ENCODE data around the gene TBL2. TPM values are rescaled to one million over a fixed set of nuclear protein-coding genes. Genes with fewer than 3 reads are reported as not detected.
"Not testable (repeated sequence)": the region's sequence is repeated elsewhere in the genome, so short reads cannot be mapped to it uniquely, and the experiment has no call there.

Gene TBL2
- total and polyA plus RNA-seq, 2 experiments from 2014 or later, result 69.7 to 101 TPM

- Histone ChIP-seq H4K20me1 (ENCODE audit: insufficient read depth) (no peaks in the 10 kb centered on the region), H2AFZ (no peak overlapping the region), H3K4me2 (ENCODE audit: unreplicated experiment) (no peak overlapping the region), H3K27me3 (replicated peaks; ENCODE audit: insufficient read depth) (no peaks in the 10 kb centered on the region), H3K79me2 (ENCODE audit: insufficient read depth) (peaks cover 4% of the 10 kb centered on the region; the same call in 1 of the 2 replicates), H3K4me1 (ENCODE audit: insufficient read depth) (no peaks in the 10 kb centered on the region), H3F3A (ENCODE audit: insufficient read depth) (peaks cover 41% of the 10 kb centered on the region), H3K9ac (no peak overlapping the region), H3K36me3 (ENCODE audit: low read depth) (peaks cover 33% of the 10 kb centered on the region), H3K9me3 (ENCODE audit: low read depth) (no peaks in the 10 kb centered on the region), H3K27ac (no peak overlapping the region), H3K4me3 (no peak overlapping the region), H3K9me2 (ENCODE audit: insufficient read depth) (no peaks in the 10 kb centered on the region)
- 84 to 85% methylated on average over 4 of the region's 4 CpGs for whole genome bisulfite sequencing, 2 experiments (ENCODE audit: low coverage in 1 of 2, low lambda C conversion rate in 2 of 2, missing lambda C conversion rate in 2 of 2)
- in situ Hi-C loops (cut with MboI), result no loop called here
- TF ChIP-seq EZH2 (IDR thresholded peaks at IDR 0.05; ENCODE audit: insufficient read depth, poor library complexity, severe bottlenecking) (no peak), EZH2phosphoT487 (IDR thresholded peaks at IDR 0.05; ENCODE audit: insufficient read depth, low read depth) (no peak)
- no peak for DNase-seq
These were observed 11.2 kb downstream of the TBL2 start for GRCh38 chr7:73567140-73567539.

DNA sequence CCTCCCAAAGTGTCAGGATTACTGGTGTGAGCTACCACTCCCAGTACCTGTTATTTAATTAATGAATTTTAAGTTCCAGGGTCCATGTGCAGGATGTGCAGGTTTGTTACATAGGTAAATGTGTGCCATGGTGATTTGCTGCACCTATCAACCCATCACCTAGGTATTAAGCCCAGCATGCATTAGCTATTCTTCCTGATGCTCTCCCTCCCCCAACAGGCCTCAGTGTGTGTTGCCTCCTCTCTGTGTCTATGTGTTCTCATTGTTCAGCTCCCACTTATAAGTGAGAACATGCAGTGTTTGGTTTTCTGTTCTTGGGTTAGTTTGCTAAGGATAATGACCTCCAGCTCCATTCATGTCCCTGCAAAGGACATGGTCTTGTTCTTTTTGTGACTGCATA lies 11.9 kb downstream of the TBL2 start:
- H3K4me1 ChIP-seq (ENCODE audit: insufficient read depth); DNase-seq; in situ Hi-C loops (cut with MboI): not testable (repeated sequence)

DNA sequence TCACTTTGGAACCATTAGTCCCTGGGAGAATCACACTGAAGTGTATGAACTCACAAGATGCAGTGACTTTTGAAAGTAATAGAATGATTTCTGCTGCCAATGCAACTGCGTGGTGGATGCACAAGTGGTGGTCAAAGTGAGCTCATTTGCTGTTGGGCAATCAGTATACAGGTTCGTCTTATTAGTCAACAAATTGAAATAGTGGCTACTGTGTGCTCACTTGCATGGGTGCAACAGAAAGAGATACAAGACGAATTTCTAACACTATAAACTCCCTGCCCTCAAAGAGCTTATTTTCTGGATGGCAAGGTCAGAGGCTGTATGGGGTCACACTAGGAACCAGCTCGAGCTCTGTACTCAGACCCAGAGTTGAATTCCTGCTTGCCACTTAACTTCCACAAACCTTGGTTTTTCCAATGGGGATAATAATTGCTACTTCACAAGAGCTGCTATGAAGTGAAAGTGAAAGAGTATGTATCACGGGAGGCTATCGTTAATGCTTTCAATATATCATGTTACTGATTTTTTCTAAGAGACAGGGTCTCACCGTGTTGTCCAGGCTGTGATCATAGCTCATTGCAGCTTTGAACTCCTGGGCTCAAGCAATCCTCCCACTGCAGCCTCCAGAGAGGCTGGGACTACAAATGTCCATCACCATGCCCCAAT lies 12.6 kb downstream of the TBL2 start:
- Histone ChIP-seq H3K79me2 (ENCODE audit: insufficient read depth) (no peaks in the 10 kb centered on the region), H3K27me3 (replicated peaks; ENCODE audit: insufficient read depth) (no peaks in the 10 kb centered on the region), H4K20me1 (ENCODE audit: insufficient read depth) (no peaks in the 10 kb centered on the region), H3K9me2 (ENCODE audit: insufficient read depth) (no peaks in the 10 kb centered on the region), H3K9me3 (ENCODE audit: low read depth) (no peaks in the 10 kb centered on the region), H3K4me1 (ENCODE audit: insufficient read depth) (no peaks in the 10 kb centered on the region), H3K4me2 (ENCODE audit: unreplicated experiment) (peak overlapping the region; percentile 17), H3K27ac (no peak overlapping the region), H3K36me3 (ENCODE audit: low read depth) (peaks cover 21% of the 10 kb centered on the region), H2AFZ (no peak overlapping the region), H3K4me3 (peak overlapping the region; percentile 28; the same call in 1 of the 2 replicates), H3F3A (ENCODE audit: insufficient read depth) (peaks cover 41% of the 10 kb centered on the region), H3K9ac (no peak overlapping the region)
- no peak for TF ChIP-seq EZH2 (IDR thresholded peaks at IDR 0.05; ENCODE audit: insufficient read depth, poor library complexity, severe bottlenecking)
- TF ChIP-seq EZH2phosphoT487 (IDR thresholded peaks at IDR 0.05; ENCODE audit: insufficient read depth, low read depth), result no peak
- WGBS, 2 experiments (ENCODE audit: low coverage in 1 of 2, low lambda C conversion rate in 2 of 2, missing lambda C conversion rate in 2 of 2), result 55 to 57% methylated on average over 7 of the region's 7 CpGs
- DNase-seq, result peak; percentile 43
- in situ Hi-C loops (cut with MboI), result no loop called here

More for the DNA sequence above, 11.9 kb downstream of the TBL2 start:
- H3K36me3 ChIP-seq (ENCODE audit: low read depth), result peaks cover 27% of the 10 kb centered on the region
- H3K4me3 ChIP-seq; H4K20me1 ChIP-seq (ENCODE audit: insufficient read depth); H3K9me2 ChIP-seq (ENCODE audit: insufficient read depth); H3K79me2 ChIP-seq (ENCODE audit: insufficient read depth); H3K9me3 ChIP-seq (ENCODE audit: low read depth); H3K27ac ChIP-seq; H3K9ac ChIP-seq; H3K27me3 ChIP-seq (replicated peaks; ENCODE audit: insufficient read depth); H2AFZ ChIP-seq: not testable (repeated sequence)
- H3K4me2 ChIP-seq (ENCODE audit: unreplicated experiment), result peak overlapping the region; percentile 17
- peaks cover 41% of the 10 kb centered on the region for H3F3A ChIP-seq (ENCODE audit: insufficient read depth)

DNA sequence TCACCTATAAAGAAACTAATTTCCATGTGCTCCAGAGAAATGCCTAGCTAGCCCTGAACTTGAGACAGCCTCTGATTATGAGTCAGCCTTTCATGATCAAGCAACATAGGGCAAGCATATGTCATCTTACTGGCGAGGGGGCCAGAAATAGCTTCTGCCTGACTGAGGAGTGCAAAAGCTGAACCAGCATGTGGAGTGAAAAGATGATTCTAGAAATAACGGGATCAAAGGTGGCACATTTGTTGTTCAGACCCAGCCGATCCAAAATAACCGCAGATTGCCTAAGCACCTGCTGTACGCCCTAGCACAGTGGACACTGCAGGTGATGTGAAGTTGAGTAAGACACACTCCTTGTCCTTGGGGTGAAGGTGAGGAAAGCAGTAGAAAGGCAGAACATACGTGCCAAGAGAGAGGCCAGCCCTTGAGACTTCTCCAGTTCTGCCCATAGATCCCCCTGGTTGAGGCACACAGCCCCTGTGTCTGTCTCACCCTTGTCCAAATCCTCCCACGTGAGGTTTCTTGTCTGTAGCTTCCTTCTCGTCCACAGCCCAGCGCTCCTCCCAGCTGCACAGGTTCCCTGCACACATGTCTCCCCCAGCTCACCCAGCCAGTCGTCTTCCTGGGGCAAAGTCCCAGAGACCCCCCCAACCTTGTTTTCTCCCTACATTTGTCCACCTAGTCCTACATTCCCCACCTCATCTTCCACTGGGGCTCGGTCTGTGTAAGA lies 18.1 kb downstream of the TBL2 start:
- no peaks in the 10 kb centered on the region for H3K9me2 ChIP-seq (ENCODE audit: insufficient read depth)
- H3K9me3 ChIP-seq (ENCODE audit: low read depth), result no peaks in the 10 kb centered on the region
- WGBS, 2 experiments (ENCODE audit: low coverage in 1 of 2, low lambda C conversion rate in 2 of 2, missing lambda C conversion rate in 2 of 2), result 33% methylated on average over 11 of the region's 11 CpGs
- 0 out of 2 replicates have a peak overlapping the region, but pooled peaks have one; percentile 5 for H3K4me3 ChIP-seq
- H3K79me2 ChIP-seq (ENCODE audit: insufficient read depth), result peaks cover 15% of the 10 kb centered on the region
- H3K9ac ChIP-seq, result peak overlapping the region; percentile 34
- H3K36me3 ChIP-seq (ENCODE audit: low read depth), result no peaks in the 10 kb centered on the region
- H3K27ac ChIP-seq, result peak overlapping the region; percentile 66
- H3K4me1 ChIP-seq (ENCODE audit: insufficient read depth), result peaks cover 21% of the 10 kb centered on the region
- peak; percentile 94 for DNase-seq
- H3K27me3 ChIP-seq (replicated peaks; ENCODE audit: insufficient read depth), result no peaks in the 10 kb centered on the region
- peaks cover 41% of the 10 kb centered on the region for H3F3A ChIP-seq (ENCODE audit: insufficient read depth)
- peak overlapping the region; percentile 17 for H3K4me2 ChIP-seq (ENCODE audit: unreplicated experiment)
- in situ Hi-C loops (cut with MboI), result no loop called here
- peak overlapping the region; percentile 26 for H2AFZ ChIP-seq
- TF ChIP-seq EZH2 (IDR thresholded peaks at IDR 0.05; ENCODE audit: insufficient read depth, poor library complexity, severe bottlenecking) (no peak), EZH2phosphoT487 (IDR thresholded peaks at IDR 0.05; ENCODE audit: insufficient read depth, low read depth) (no peak)
- no peaks in the 10 kb centered on the region for H4K20me1 ChIP-seq (ENCODE audit: insufficient read depth)
